Mesenchymal stem cell (in vitro differentiated cells and primary cell): ENCODE data around the gene NAP1L4.

ENCODE experiments used
- DNase-seq: peaks from one replicate; pipeline ENCODE4 v3.0.0-alpha.2; 2013
- H2AFZ ChIP-seq: one replicate; pipeline ENCODE4 v1.6.1; 2013; ENCODE audit warnings: low read depth, mild to moderate bottlenecking, control low read depth, inconsistent platforms, low read length, moderate library complexity
- H2AK5ac ChIP-seq: 2 replicates; pipeline ENCODE4 v1.6.1; 2013; ENCODE audit warnings: low read length, moderate library complexity, mild to moderate bottlenecking, inconsistent platforms; ENCODE audit not compliant: severe bottlenecking
- H2BK120ac ChIP-seq: one replicate; pipeline ENCODE4 v1.6.1; 2013; ENCODE audit warnings: low read depth, mild to moderate bottlenecking, inconsistent platforms, low read length, moderate library complexity
- H2BK12ac ChIP-seq, 2 experiments: one replicate each; pipeline ENCODE4 v1.6.1; 2013; ENCODE audit warnings: inconsistent platforms in 2 of 2, low read length in 2 of 2, mild to moderate bottlenecking in 2 of 2, moderate library complexity in 2 of 2, control low read depth in 1 of 2
- H2BK15ac ChIP-seq: one replicate; pipeline ENCODE4 v1.6.1; 2013; ENCODE audit warnings: mild to moderate bottlenecking, low read depth, inconsistent platforms; ENCODE audit not compliant: poor library complexity, severe bottlenecking
- H2BK5ac ChIP-seq: 2 replicates; pipeline ENCODE4 v1.6.1; 2013; ENCODE audit warnings: low read depth, mild to moderate bottlenecking, low read length, control low read depth, inconsistent platforms; ENCODE audit not compliant: poor library complexity, severe bottlenecking
- H3K14ac ChIP-seq, 2 experiments: one replicate each; pipeline ENCODE4 v1.6.1; 2013; ENCODE audit warnings: inconsistent platforms in 2 of 2, low read length in 2 of 2, control low read depth in 1 of 2, mild to moderate bottlenecking in 1 of 2, moderate library complexity in 1 of 2
- H3K18ac ChIP-seq, 2 experiments: one replicate each; pipeline ENCODE4 v1.6.1; 2013; ENCODE audit warnings: inconsistent platforms in 2 of 2, low read length in 2 of 2, control low read depth in 1 of 2, low read depth in 1 of 2, mild to moderate bottlenecking in 1 of 2
- H3K23ac ChIP-seq, 2 experiments: one replicate each; pipeline ENCODE4 v1.6.1; 2013; ENCODE audit warnings: inconsistent platforms in 2 of 2, low read length in 2 of 2, mild to moderate bottlenecking in 2 of 2, moderate library complexity in 2 of 2, control low read depth in 1 of 2
- H3K27ac ChIP-seq: 2 replicates; pipeline ENCODE4 v1.5.1; 2013; ENCODE audit warnings: mild to moderate bottlenecking, moderate library complexity, low read length, control low read depth, inconsistent platforms; ENCODE audit not compliant: poor library complexity, severe bottlenecking
- H3K27me3 ChIP-seq, 2 experiments: 2 replicates each; pipeline versions ENCODE4 v1.6.1 to v1.7.0; 2013; ENCODE audit warnings: low read length in 2 of 2, mild to moderate bottlenecking in 2 of 2, moderate library complexity in 2 of 2, control low read depth in 1 of 2, inconsistent platforms in 1 of 2; ENCODE audit not compliant: control insufficient read depth in 1 of 2, insufficient read depth in 1 of 2
- H3K36me3 ChIP-seq, 2 experiments: 2 replicates each; pipeline versions ENCODE4 v1.6.1 to v1.7.0; 2013; ENCODE audit warnings: low read length in 2 of 2, control low read depth in 1 of 2, inconsistent platforms in 1 of 2, low read depth in 1 of 2, mild to moderate bottlenecking in 1 of 2; ENCODE audit not compliant: insufficient read depth in 2 of 2, control insufficient read depth in 1 of 2
- H3K4ac ChIP-seq, 2 experiments: one replicate each; pipeline ENCODE4 v1.6.1; 2013; ENCODE audit warnings: inconsistent platforms in 2 of 2, low read length in 2 of 2, mild to moderate bottlenecking in 2 of 2, moderate library complexity in 2 of 2, control low read depth in 1 of 2, low read depth in 1 of 2
- H3K4me1 ChIP-seq: 2 replicates; pipeline ENCODE4 v1.6.1; 2013; ENCODE audit warnings: low read depth, low read length, control low read depth; ENCODE audit not compliant: control insufficient read depth, insufficient read depth
- H3K4me2 ChIP-seq: 2 replicates; pipeline ENCODE4 v1.6.1; 2013; ENCODE audit warnings: low read length, mild to moderate bottlenecking, inconsistent platforms; ENCODE audit not compliant: poor library complexity, severe bottlenecking
- H3K4me3 ChIP-seq, 2 experiments: 2 replicates each; pipeline versions ENCODE4 v1.5.1 to v1.7.0; 2013; ENCODE audit warnings: low read length in 2 of 2, mild to moderate bottlenecking in 2 of 2, control low read depth in 1 of 2, low read depth in 1 of 2; ENCODE audit not compliant: insufficient read depth in 1 of 2
- H3K79me1 ChIP-seq: replicated peaks from 2 replicates; pipeline ENCODE4 v1.6.1; 2013; ENCODE audit warnings: mild to moderate bottlenecking, control low read depth, low read length, inconsistent platforms; ENCODE audit not compliant: poor library complexity, severe bottlenecking
- H3K9ac ChIP-seq: 2 replicates; pipeline ENCODE4 v1.7.0; 2013; ENCODE audit warnings: mild to moderate bottlenecking, low read length, moderate library complexity
- H3K9me3 ChIP-seq: 2 replicates; pipeline ENCODE4 v1.7.0; 2013; ENCODE audit warnings: mild to moderate bottlenecking, low read length; ENCODE audit not compliant: control insufficient read depth
- H4K8ac ChIP-seq: one replicate; pipeline ENCODE4 v1.6.1; 2013; ENCODE audit warnings: inconsistent platforms, mild to moderate bottlenecking, low read length, moderate library complexity
- H4K91ac ChIP-seq: one replicate; pipeline ENCODE4 v1.6.1; 2013; ENCODE audit warnings: mild to moderate bottlenecking, low read length, inconsistent platforms
- WGBS: methylation state at CpG from one replicate; pipeline ENCODE4 v1.1.7; 2013; ENCODE audit warnings: mixed read lengths; 5-methylcytosine and 5-hydroxymethylcytosine counted together

NAP1L4 gene

DNA sequence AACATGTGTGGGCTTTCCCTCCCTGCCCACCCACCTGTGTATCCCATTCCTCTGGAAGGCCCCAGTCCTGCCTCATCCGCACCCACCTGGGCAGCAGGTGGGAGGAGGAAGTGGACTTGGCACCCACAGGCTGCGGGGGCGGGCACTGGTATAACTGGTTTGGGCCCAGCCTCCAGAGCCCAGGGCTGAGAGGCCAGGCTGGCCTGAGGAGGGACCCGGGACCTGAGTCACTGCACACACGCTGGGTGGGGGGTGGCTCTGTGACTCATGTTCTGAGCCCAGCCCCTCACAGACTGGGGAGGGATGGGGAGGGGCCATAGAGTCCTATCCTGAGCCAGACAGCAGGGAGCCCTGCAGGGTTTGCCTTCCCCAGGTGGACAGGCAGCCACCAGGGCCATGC lies 79.6 kb downstream of the NAP1L4 start:
- peak overlapping the region; percentile 69 to 92 for H2BK12ac ChIP-seq
- H3K18ac ChIP-seq = peak overlapping the region; percentile 69 to 88
- H3K36me3 ChIP-seq = peaks cover 0 to 34% of the 10 kb centered on the region in 2 experiments
- peak overlapping the region; percentile 79 for H3K27ac ChIP-seq
- H2AFZ ChIP-seq = no peak overlapping the region
- peaks cover 2% of the 10 kb centered on the region for H3K79me1 ChIP-seq
- no peak overlapping the region for H2AK5ac ChIP-seq
- H3K4me2 ChIP-seq = peak overlapping the region; percentile 45
- H3K4ac ChIP-seq = peak overlapping the region in 1 of 2 experiments; percentile 56
- H3K4me3 ChIP-seq = no peak overlapping the region
- peak overlapping the region; percentile 78 for H4K8ac ChIP-seq
- peak; percentile 93 for DNase-seq
- H3K23ac ChIP-seq = no peak overlapping the region
- no peaks in the 10 kb centered on the region for H3K9me3 ChIP-seq
- no peak overlapping the region for H2BK120ac ChIP-seq
- no peak overlapping the region for H3K9ac ChIP-seq
- peaks cover 0 to 6% of the 10 kb centered on the region in 2 experiments for H3K27me3 ChIP-seq
- H3K4me1 ChIP-seq = peaks cover 47% of the 10 kb centered on the region
- peak overlapping the region; percentile 48 for H4K91ac ChIP-seq
- no peak overlapping the region for H2BK5ac ChIP-seq
- H3K14ac ChIP-seq = peak overlapping the region in 1 of 2 experiments; percentile 88
- WGBS = 41% methylated on average over 5 of the region's 5 CpGs
- no peak overlapping the region for H2BK15ac ChIP-seq

DNA sequence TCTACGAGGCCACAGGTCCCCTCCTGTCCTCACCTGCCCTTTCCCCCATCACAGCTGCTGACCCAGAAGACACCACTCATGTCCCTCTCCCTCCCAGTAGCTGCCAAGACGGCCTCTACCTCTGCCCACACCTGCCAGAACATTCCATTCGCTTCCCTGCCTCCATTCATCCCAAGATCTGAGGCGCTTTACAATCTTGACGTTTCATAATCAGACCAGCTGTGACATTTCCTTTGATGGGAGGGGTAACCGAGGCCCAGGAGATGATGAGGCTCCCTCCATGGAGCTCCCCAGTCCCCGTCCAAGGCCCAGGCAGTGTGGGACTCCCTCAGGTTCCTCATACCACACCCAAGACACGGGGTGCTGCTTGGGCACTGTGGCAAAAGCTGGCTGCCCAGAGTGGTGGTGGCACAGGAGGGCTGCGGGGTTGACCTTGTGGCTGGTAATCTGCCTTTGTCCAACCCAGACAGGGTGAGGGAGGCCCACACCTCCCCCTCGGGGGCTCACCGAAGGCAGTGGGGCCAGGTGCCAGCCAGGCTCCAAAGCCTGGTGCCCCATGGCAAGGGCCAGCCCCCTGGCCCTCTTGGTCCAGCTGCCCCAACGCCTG lies 80.2 kb downstream of the NAP1L4 start:
- Histone ChIP-seq H2BK12ac (peak overlapping the region; percentile 34 to 83), H4K8ac (peak overlapping the region; percentile 30), H3K36me3 (peaks cover 0 to 40% of the 10 kb centered on the region in 2 experiments), H3K27ac (peak overlapping the region; percentile 2), H3K14ac (peak overlapping the region in 1 of 2 experiments; percentile 90), H3K4ac (peak overlapping the region in 1 of 2 experiments; percentile 54), H2AFZ (no peak overlapping the region), H2BK120ac (no peak overlapping the region), H3K4me3 (no peak overlapping the region), H3K4me2 (no peak overlapping the region), H3K18ac (peak overlapping the region in 1 of 2 experiments; percentile 86), H3K4me1 (peaks cover 47% of the 10 kb centered on the region), H3K9me3 (no peaks in the 10 kb centered on the region), H2AK5ac (peak overlapping the region; percentile 77), H3K9ac (no peak overlapping the region), H2BK15ac (peak overlapping the region; percentile 5), H3K23ac (no peak overlapping the region), H3K27me3 (peaks cover 0 to 6% of the 10 kb centered on the region in 2 experiments), H2BK5ac (no peak overlapping the region), H3K79me1 (peaks cover 3% of the 10 kb centered on the region), H4K91ac (peak overlapping the region; percentile 30)
- 88% methylated on average over 12 of the region's 12 CpGs for WGBS
- no peak for DNase-seq

DNA sequence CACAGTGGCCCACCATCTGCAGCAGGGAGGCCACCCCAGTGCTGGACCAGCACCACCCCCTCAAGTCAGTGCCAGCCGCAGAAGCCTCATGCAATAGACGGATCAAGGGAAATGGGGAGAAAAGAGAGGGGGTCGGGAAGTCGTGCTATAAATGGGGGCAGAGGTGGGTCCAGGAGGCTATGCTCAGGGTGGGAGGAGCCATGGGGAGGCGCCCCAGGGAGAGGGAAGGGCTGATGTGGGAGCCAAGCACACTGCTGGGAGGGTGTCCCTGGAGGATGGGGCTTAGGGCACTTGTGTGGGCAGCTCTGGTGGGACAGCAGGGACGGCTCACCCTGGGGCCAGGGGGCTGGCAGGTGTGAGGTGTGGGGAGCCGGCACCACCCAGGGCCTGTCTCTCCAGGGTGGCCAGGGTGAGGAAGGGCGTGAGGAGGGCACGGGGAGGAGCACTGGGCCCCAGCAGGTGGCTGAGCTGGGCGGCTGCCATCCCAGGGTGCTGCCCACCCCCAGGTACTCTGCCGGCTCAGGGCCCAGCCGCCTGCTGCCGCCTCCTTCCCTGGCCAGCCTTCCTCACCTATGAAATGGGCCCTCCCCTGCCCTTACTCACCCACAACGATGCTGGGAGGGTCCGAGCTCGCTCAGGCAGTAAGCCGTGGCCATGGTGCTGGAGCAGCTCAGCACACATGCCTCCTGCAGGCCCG lies 80.9 kb downstream of the NAP1L4 start:
- no peak overlapping the region for H3K18ac ChIP-seq
- H2AK5ac ChIP-seq = no peak overlapping the region
- H3K4me2 ChIP-seq = no peak overlapping the region
- H3K4me3 ChIP-seq = no peak overlapping the region
- peaks cover 0 to 41% of the 10 kb centered on the region in 2 experiments for H3K36me3 ChIP-seq
- H3K4me1 ChIP-seq = peaks cover 47% of the 10 kb centered on the region
- peak overlapping the region; percentile 30 for H4K91ac ChIP-seq
- H2BK15ac ChIP-seq = no peak overlapping the region
- H3K27me3 ChIP-seq = peaks cover 0 to 6% of the 10 kb centered on the region in 2 experiments
- H4K8ac ChIP-seq = no peak overlapping the region
- no peak overlapping the region for H2AFZ ChIP-seq
- H3K9me3 ChIP-seq = no peaks in the 10 kb centered on the region
- no peak overlapping the region for H3K9ac ChIP-seq
- H3K79me1 ChIP-seq = peaks cover 4% of the 10 kb centered on the region
- H3K14ac ChIP-seq = peak overlapping the region in 1 of 2 experiments; percentile 13
- H3K23ac ChIP-seq = no peak overlapping the region
- H3K4ac ChIP-seq = peak overlapping the region in 1 of 2 experiments; percentile 24
- peak overlapping the region; percentile 34 to 40 for H2BK12ac ChIP-seq
- H3K27ac ChIP-seq = no peak overlapping the region
- no peak for DNase-seq
- WGBS = 89% methylated on average over 17 of the region's 18 CpGs
- no peak overlapping the region for H2BK5ac ChIP-seq
- no peak overlapping the region for H2BK120ac ChIP-seq

GRCh38 chr11:2910401-2910955 lies 81.7 kb downstream of the NAP1L4 start:
- Histone ChIP-seq H3K18ac (no peak overlapping the region), H3K4ac (no peak overlapping the region), H3K79me1 (peaks cover 4% of the 10 kb centered on the region), H3K36me3 (peaks cover 0 to 43% of the 10 kb centered on the region in 2 experiments), H3K9me3 (no peaks in the 10 kb centered on the region), H3K27ac (no peak overlapping the region), H3K27me3 (peaks cover 0 to 6% of the 10 kb centered on the region in 2 experiments), H3K4me3 (no peak overlapping the region), H2BK12ac (no peak overlapping the region), H4K8ac (no peak overlapping the region), H2AK5ac (no peak overlapping the region), H2BK120ac (no peak overlapping the region), H3K4me2 (no peak overlapping the region), H2AFZ (no peak overlapping the region), H3K14ac (no peak overlapping the region), H2BK15ac (no peak overlapping the region), H3K9ac (no peak overlapping the region), H3K4me1 (peaks cover 47% of the 10 kb centered on the region), H3K23ac (no peak overlapping the region), H2BK5ac (no peak overlapping the region), H4K91ac (no peak overlapping the region)
- DNase-seq = no peak
- 92% methylated on average over 13 of the region's 13 CpGs for WGBS
